ENCODE results near the gene RNF151. TPM values are rescaled to one million over a fixed set of nuclear protein-coding genes. Genes with fewer than 3 reads are reported as not detected.

The RNF151 gene
- total RNA-seq, 2 experiments from 2014 or later, result not detected

GRCh38 chr16:1991135-1991551, 24.5 kb downstream of the RNF151 start:
- Mint-ChIP-seq H3K9me3 (no peaks in the 10 kb centered on the region), H3K27me3 (peaks cover 26% of the 10 kb centered on the region), H3K4me1 (ENCODE audit: low read depth) (peaks cover 26% of the 10 kb centered on the region), H3K27ac (peak overlapping the region; percentile 79), H3K36me3 (ENCODE audit: low read depth) (peaks cover 10% of the 10 kb centered on the region), H3K4me3 (peak overlapping the region; percentile 80)
- H3K27me3 ChIP-seq (ENCODE audit: control insufficient read depth in 1 of 2, insufficient read depth in 2 of 2, low read length in 2 of 2), result peaks cover 13 to 15% of the 10 kb centered on the region in 2 experiments
- H3K4me1 ChIP-seq (ENCODE audit: insufficient read depth, low read length), result peaks cover 26% of the 10 kb centered on the region
- peaks cover 3% of the 10 kb centered on the region for H3K36me3 ChIP-seq (ENCODE audit: insufficient read depth, low read length)
- peak; percentile 45 for ATAC-seq (ENCODE audit: poor library complexity)
- no peak overlapping the region for H3K27ac ChIP-seq (ENCODE audit: low read depth in 1 of 2, low read length in 2 of 2)
- H3K4me3 ChIP-seq (ENCODE audit: low read length), result peak overlapping the region; percentile 55
- DNase-seq, result peak in 10 of 14 experiments; percentile 24 to 83 (median 54)
- intact Hi-C loops (cut with DNase I, micrococcal nuclease), result loop anchor here in 1 of 2 experiments (5.0 kb wide), 1 partner anchor 49 kb away; the partner anchor contains the start of gene MSRB1
- no peak for TF ChIP-seq CTCF (IDR thresholded peaks at IDR 0.05)
- CTCF ChIA-PET, result interaction anchor here (3.2 kb wide), 1 partner anchor 13 kb away, joined by 17 read pairs; no protein-coding TSS in a partner anchor
- H3K9me3 ChIP-seq (ENCODE audit: control insufficient read depth in 1 of 2, insufficient read depth in 1 of 2, low read length in 2 of 2), result peaks cover 0 to 18% of the 10 kb centered on the region in 2 experiments
- POLR2A ChIA-PET, result interaction anchor here (0.9 to 5.1 kb wide), 7 partner anchors 19 to 530 kb away, joined by 3 to 55 read pairs (median 5); partner anchors contain the start of genes AMDHD2, NTHL1, PGP and RPS2

GRCh38 chr16:1991588-1991947, 24.9 kb downstream of the RNF151 start:
- Histone ChIP-seq H3K27ac (ENCODE audit: low read depth in 1 of 2, low read length in 2 of 2) (peak overlapping the region in 1 of 2 donors; percentile 56), H3K4me3 (ENCODE audit: low read length) (peak overlapping the region; percentile 55), H3K9me3 (ENCODE audit: control insufficient read depth in 1 of 2, insufficient read depth in 1 of 2, low read length in 2 of 2) (peaks cover 0 to 18% of the 10 kb centered on the region in 2 experiments), H3K4me1 (ENCODE audit: insufficient read depth, low read length) (peaks cover 26% of the 10 kb centered on the region), H3K27me3 (ENCODE audit: control insufficient read depth in 1 of 2, insufficient read depth in 2 of 2, low read length in 2 of 2) (peaks cover 13 to 15% of the 10 kb centered on the region in 2 experiments), H3K36me3 (ENCODE audit: insufficient read depth, low read length) (no peaks in the 10 kb centered on the region)
- intact Hi-C loops (cut with DNase I, micrococcal nuclease), result loop anchor here in 1 of 2 experiments (5.0 kb wide), 1 partner anchor 49 kb away; the partner anchor contains the start of gene MSRB1
- CTCF ChIA-PET, result interaction anchor here (0.8 to 3.2 kb wide), 3 partner anchors 12 to 149 kb away, joined by 4 to 17 read pairs (median 6); no protein-coding TSS in a partner anchor
- no peak for ATAC-seq (ENCODE audit: poor library complexity)
- Mint-ChIP-seq H3K4me1 (ENCODE audit: low read depth) (peaks cover 26% of the 10 kb centered on the region), H3K27me3 (peaks cover 24% of the 10 kb centered on the region), H3K4me3 (peak overlapping the region; percentile 80), H3K9me3 (no peaks in the 10 kb centered on the region), H3K36me3 (ENCODE audit: low read depth) (peaks cover 5% of the 10 kb centered on the region), H3K27ac (peak overlapping the region; percentile 79)
- DNase-seq, result no peak
- no peak for TF ChIP-seq CTCF (IDR thresholded peaks at IDR 0.05)
- POLR2A ChIA-PET, result interaction anchor here (0.7 to 5.1 kb wide), 8 partner anchors 8 to 529 kb away, joined by 3 to 55 read pairs (median 4); partner anchors contain the start of genes AMDHD2, GFER, NTHL1 and RPS2

GRCh38 chr16:1991948-1992703, 25.5 kb downstream of the RNF151 start:
- ChIA-PET POLR2A (interaction anchor here (0.7 to 5.1 kb wide), 9 partner anchors 8 to 529 kb away, joined by 3 to 55 read pairs (median 5); partner anchors contain the start of genes AMDHD2, GFER, NOXO1 and NTHL1), CTCF (interaction anchor here (0.8 to 3.2 kb wide), 4 partner anchors 12 to 148 kb away, joined by 4 to 17 read pairs (median 6); no protein-coding TSS in a partner anchor)
- peak; percentile 95 to 100 (median 98) for DNase-seq
- ATAC-seq (ENCODE audit: poor library complexity), result peak; percentile 86
- Mint-ChIP-seq H3K9me3 (no peaks in the 10 kb centered on the region), H3K4me1 (ENCODE audit: low read depth) (peaks cover 26% of the 10 kb centered on the region), H3K4me3 (peak overlapping the region; percentile 65), H3K27ac (peak overlapping the region; percentile 79), H3K27me3 (peaks cover 20% of the 10 kb centered on the region), H3K36me3 (ENCODE audit: low read depth) (peaks cover under 1% of the 10 kb centered on the region)
- Histone ChIP-seq H3K27me3 (ENCODE audit: control insufficient read depth in 1 of 2, insufficient read depth in 2 of 2, low read length in 2 of 2) (peaks cover 13 to 15% of the 10 kb centered on the region in 2 experiments), H3K36me3 (ENCODE audit: insufficient read depth, low read length) (peaks cover 3% of the 10 kb centered on the region), H3K9me3 (ENCODE audit: control insufficient read depth in 1 of 2, insufficient read depth in 1 of 2, low read length in 2 of 2) (peaks cover 0 to 18% of the 10 kb centered on the region in 2 experiments), H3K4me3 (ENCODE audit: low read length) (peak overlapping the region; percentile 55), H3K27ac (ENCODE audit: low read depth in 1 of 2, low read length in 2 of 2) (peak overlapping the region in 1 of 2 donors; percentile 56), H3K4me1 (ENCODE audit: insufficient read depth, low read length) (peaks cover 26% of the 10 kb centered on the region)
- intact Hi-C loops (cut with DNase I, micrococcal nuclease), result loop anchor here in 1 of 2 experiments (1.0 to 5.0 kb wide), 3 partner anchors 17 to 50 kb away; partner anchors contain the start of genes MSRB1 and ZNF598
- TF ChIP-seq CTCF (IDR thresholded peaks at IDR 0.05), result no peak
